AG10803 (cell line): ENCODE measurements around the gene MYO5B.
A peak's percentile ranks its signal among the peaks of the same experiment; 100 is the strongest.

Source experiments
- DNase-seq: peaks from one replicate; pipeline ENCODE4 v3.0.0; 2010; ENCODE audit warnings: low read depth
- H3K4me3 ChIP-seq: 2 replicates; pipeline ENCODE4 v1.5.1; 2011; ENCODE audit warnings: mild to moderate bottlenecking, low read length, control low read depth
- CTCF ChIP-seq: conservative IDR thresholded peaks from 2 replicates; pipeline ENCODE4 v1.5.1; 2011; ENCODE audit warnings: mild to moderate bottlenecking, low read length, control low read depth, inconsistent platforms

MYO5B gene

GRCh38 chr18:49817947-49818346 is 377.0 kb downstream of the MYO5B start:
- H3K4me3 ChIP-seq = no peak overlapping the region
- no peak for TF ChIP-seq CTCF
- DNase-seq = no peak

GRCh38 chr18:49815927-49816326 is 379.0 kb downstream of the MYO5B start:
- TF ChIP-seq CTCF = no peak
- DNase-seq = no peak
- H3K4me3 ChIP-seq = no peak overlapping the region

GRCh38 chr18:49814147-49814499 is 380.8 kb downstream of the MYO5B start:
- peak overlapping the region; percentile 86 for H3K4me3 ChIP-seq
- no peak for TF ChIP-seq CTCF
- DNase-seq = peak; percentile 58

GRCh38 chr18:49813319-49814146 is 381.4 kb downstream of the MYO5B start, which contains the start of gene ACAA2:
TSS of gene ACAA2 (minus strand) at chr18:49813533. CDS start at chr18:49813484, 49 bp downstream.
- no peak for TF ChIP-seq CTCF
- H3K4me3 ChIP-seq = peak within 1 kb of the TSS; percentile 86
- peak; percentile 89 for DNase-seq

- peak overlapping the region; percentile 86 for H3K4me3 ChIP-seq
- DNase-seq = peak; percentile 34
- TF ChIP-seq CTCF = no peak
These were observed 382.0 kb downstream of the MYO5B start for GRCh38 chr18:49813069-49813318.

GRCh38 chr18:49812286-49813068 is 382.5 kb downstream of the MYO5B start:
- peak overlapping the region; percentile 86 for H3K4me3 ChIP-seq
- DNase-seq = peak; percentile 16
- TF ChIP-seq CTCF = no peak
